CD8-positive, alpha-beta memory T cell (primary cell): ENCODE measurements around the gene CALU. TPM values are rescaled to one million over a fixed set of nuclear protein-coding genes. Genes with fewer than 3 reads are reported as not detected.

ENCODE experiments used
- CTCF ChIA-PET: fragments of 350-600 bp; sonication (Branson Sonifier 250); formaldehyde crosslinking; loops from one replicate; lab custom pipeline; 2021; ENCODE audit warnings: antibody characterized with exemption; lab: Charles Lee
- POLR2A ChIA-PET: fragments of 350-600 bp; sonication (Branson Sonifier 250); formaldehyde crosslinking; loops from one replicate; lab custom pipeline; 2021; ENCODE audit warnings: antibody characterized with exemption; lab: Charles Lee
- DNase-seq, 5 donors: peaks; one replicate each; pipeline versions ENCODE4 v3.0.0 to v3.0.0-alpha.2; 2020 to 2022; ENCODE audit warnings: mixed read lengths in 1 of 5
- H3K27ac ChIP-seq: one replicate; pipeline ENCODE4 v1.7.0; 2013; ENCODE audit warnings: low read depth, mild to moderate bottlenecking, low read length, moderate library complexity
- H3K27me3 ChIP-seq: 2 replicates; pipeline ENCODE4 v1.7.0; 2013; ENCODE audit warnings: low read length, mild to moderate bottlenecking; ENCODE audit not compliant: insufficient read depth, poor library complexity, severe bottlenecking
- H3K36me3 ChIP-seq: 2 replicates; pipeline ENCODE4 v1.7.0; 2013; ENCODE audit warnings: mild to moderate bottlenecking, low read length, moderate library complexity; ENCODE audit not compliant: insufficient read depth
- H3K4me1 ChIP-seq: 2 replicates; pipeline ENCODE4 v1.7.0; 2013; ENCODE audit warnings: mild to moderate bottlenecking, low read length, moderate library complexity; ENCODE audit not compliant: insufficient read depth
- H3K4me3 ChIP-seq: 2 replicates; pipeline ENCODE4 v1.7.0; 2013; ENCODE audit warnings: mild to moderate bottlenecking, low read length
- H3K9me3 ChIP-seq: 2 replicates; pipeline ENCODE4 v1.7.0; 2013; ENCODE audit warnings: mild to moderate bottlenecking, low read length
- H3K27ac Mint-ChIP-seq, 8 donors: one replicate each; pipeline ENCODE4 v1.8.0; 2020 to 2021; ENCODE audit warnings: mixed read lengths in 8 of 8, mild to moderate bottlenecking in 6 of 8, inconsistent platforms in 3 of 8, moderate library complexity in 3 of 8
- H3K27me3 Mint-ChIP-seq, 2 donors: one replicate each; pipeline ENCODE4 v1.8.0; 2020 to 2021; ENCODE audit warnings: mixed read lengths in 2 of 2, mild to moderate bottlenecking in 1 of 2, moderate library complexity in 1 of 2
- H3K36me3 Mint-ChIP-seq, 3 donors: one replicate each; pipeline ENCODE4 v1.8.0; 2020 to 2021; ENCODE audit warnings: mixed read lengths in 3 of 3, inconsistent platforms in 1 of 3, mild to moderate bottlenecking in 1 of 3
- H3K4me1 Mint-ChIP-seq, 3 donors: one replicate each; pipeline ENCODE4 v1.8.0; 2020 to 2021; ENCODE audit warnings: mixed read lengths in 3 of 3, inconsistent platforms in 1 of 3, mild to moderate bottlenecking in 1 of 3
- H3K4me3 Mint-ChIP-seq, 7 donors: one replicate each; pipeline ENCODE4 v1.8.0; 2020 to 2021; ENCODE audit warnings: mixed read lengths in 7 of 7, mild to moderate bottlenecking in 6 of 7, moderate library complexity in 4 of 7, inconsistent platforms in 2 of 7
- H3K9me3 Mint-ChIP-seq, 5 donors: one replicate each; pipeline ENCODE4 v1.8.0; 2020 to 2022; ENCODE audit warnings: mixed read lengths in 5 of 5, mild to moderate bottlenecking in 3 of 5, moderate library complexity in 2 of 5, inconsistent platforms in 1 of 5
- polyA plus RNA-seq: library from polyadenylated mRNA; unstranded; fragments of 300-500 nt; fragmentation: Illumina TruSeq; gene quantifications from one replicate; pipeline ENCODE4 v1.2.3, GENCODE V29; 2021
- total RNA-seq, 2 experiments: library from RNA; stranded (reverse); gene quantifications; one replicate each; pipeline ENCODE4 v1.2.3, GENCODE V29; 2021

Gene CALU
- total and polyA plus RNA-seq, 3 experiments from 2014 or later = 28.8 to 52.0 (median 51.4) TPM

- H3K9me3 Mint-ChIP-seq = peaks cover 0 to 6% (median 4%) of the 10 kb centered on the region in 5 donors
- H3K27ac Mint-ChIP-seq = no peak overlapping the region
- DNase-seq = no peak
- no peaks in the 10 kb centered on the region for H3K4me1 ChIP-seq
- no peaks in the 10 kb centered on the region for H3K27me3 ChIP-seq
- H3K4me3 Mint-ChIP-seq = no peak overlapping the region
- no peaks in the 10 kb centered on the region for H3K27me3 Mint-ChIP-seq
- H3K27ac ChIP-seq = peak overlapping the region; percentile 16
- ChIA-PET CTCF (no interaction called here), POLR2A (no interaction called here)
- H3K9me3 ChIP-seq = no peaks in the 10 kb centered on the region
- H3K4me3 ChIP-seq = no peak overlapping the region
- no peaks in the 10 kb centered on the region for H3K36me3 ChIP-seq
- H3K36me3 Mint-ChIP-seq = peaks cover 0 to 3% (median 0%) of the 10 kb centered on the region in 3 donors
- H3K4me1 Mint-ChIP-seq = peaks cover 0 to 5% (median 0%) of the 10 kb centered on the region in 3 donors
Observed at GRCh38 chr7:128783143-128783861, 44.1 kb downstream of the CALU start.

GRCh38 chr7:128785738-128786137, 46.6 kb downstream of the CALU start:
- CTCF ChIA-PET = no interaction called here
- H3K9me3 Mint-ChIP-seq = no peaks in the 10 kb centered on the region
- no peak overlapping the region for H3K27ac ChIP-seq
- H3K27me3 Mint-ChIP-seq = no peaks in the 10 kb centered on the region
- H3K4me3 Mint-ChIP-seq = no peak overlapping the region
- peaks cover 4 to 16% (median 7%) of the 10 kb centered on the region in 3 donors for H3K4me1 Mint-ChIP-seq
- H3K27ac Mint-ChIP-seq = peak overlapping the region in 2 of 8 donors; percentile 4 to 82
- POLR2A ChIA-PET = interaction anchor here (0.5 kb wide), 1 partner anchor 11 kb away, joined by 3 read pairs; no protein-coding TSS in a partner anchor
- H3K9me3 ChIP-seq = no peaks in the 10 kb centered on the region
- no peaks in the 10 kb centered on the region for H3K27me3 ChIP-seq
- H3K36me3 ChIP-seq = no peaks in the 10 kb centered on the region
- DNase-seq = no peak
- no peaks in the 10 kb centered on the region for H3K36me3 Mint-ChIP-seq
- H3K4me1 ChIP-seq = no peaks in the 10 kb centered on the region
- no peak overlapping the region for H3K4me3 ChIP-seq

- no peak overlapping the region for H3K27ac ChIP-seq
- ChIA-PET POLR2A (no interaction called here), CTCF (no interaction called here)
- H3K9me3 Mint-ChIP-seq = no peaks in the 10 kb centered on the region
- no peaks in the 10 kb centered on the region for H3K27me3 ChIP-seq
- no peak for DNase-seq
- peak overlapping the region in 6 of 7 donors; percentile 82 to 95 (median 88) for H3K4me3 Mint-ChIP-seq
- H3K4me3 ChIP-seq = no peak overlapping the region
- H3K4me1 ChIP-seq = peaks cover 4% of the 10 kb centered on the region
- H3K36me3 Mint-ChIP-seq = no peaks in the 10 kb centered on the region
- H3K9me3 ChIP-seq = no peaks in the 10 kb centered on the region
- peaks cover 4 to 25% (median 13%) of the 10 kb centered on the region in 3 donors for H3K4me1 Mint-ChIP-seq
- H3K36me3 ChIP-seq = no peaks in the 10 kb centered on the region
- peak overlapping the region in 5 of 8 donors; percentile 7 to 88 (median 38) for H3K27ac Mint-ChIP-seq
- H3K27me3 Mint-ChIP-seq = no peaks in the 10 kb centered on the region
Observed at GRCh38 chr7:128788446-128789412, 49.6 kb downstream of the CALU start.

GRCh38 chr7:128790315-128791041, 51.3 kb downstream of the CALU start:
- Histone ChIP-seq H3K36me3 (no peaks in the 10 kb centered on the region), H3K9me3 (no peaks in the 10 kb centered on the region), H3K4me3 (peak overlapping the region; percentile 56), H3K27ac (peak overlapping the region; percentile 7), H3K4me1 (peaks cover 8% of the 10 kb centered on the region), H3K27me3 (no peaks in the 10 kb centered on the region)
- Mint-ChIP-seq H3K27ac (peak overlapping the region; percentile 26 to 97 (median 90)), H3K27me3 (no peaks in the 10 kb centered on the region), H3K9me3 (no peaks in the 10 kb centered on the region), H3K4me3 (peak overlapping the region; percentile 71 to 95 (median 88)), H3K36me3 (peaks cover 0 to 2% (median 0%) of the 10 kb centered on the region in 3 donors), H3K4me1 (peaks cover 4 to 25% (median 13%) of the 10 kb centered on the region in 3 donors)
- CTCF ChIA-PET = interaction anchor here (1.1 kb wide), 1 partner anchor 93 kb away, joined by 3 read pairs; no protein-coding TSS in a partner anchor
- POLR2A ChIA-PET = interaction anchor here (0.8 to 1.3 kb wide), 5 partner anchors 40 to 70 kb away, joined by 3 to 7 read pairs (median 4); partner anchors contain the start of gene CALU
- DNase-seq = peak in 2 of 5 donors; percentile 14 to 58

- Mint-ChIP-seq H3K4me3 (peak within 1 kb of the TSS; percentile 81 to 96 (median 85)), H3K27me3 (no peaks in the 10 kb centered on the region), H3K4me1 (peaks cover 4 to 25% (median 13%) of the 10 kb centered on the region in 3 donors), H3K36me3 (peaks cover 0 to 5% (median 0%) of the 10 kb centered on the region in 3 donors), H3K27ac (peak within 1 kb of the TSS in 5 of 8 donors; percentile 7 to 89 (median 57)), H3K9me3 (no peaks in the 10 kb centered on the region)
- H3K27me3 ChIP-seq = no peaks in the 10 kb centered on the region
- CTCF ChIA-PET = interaction anchor here (1.1 kb wide), 1 partner anchor 93 kb away, joined by 3 read pairs; no protein-coding TSS in a partner anchor
- H3K4me3 ChIP-seq = peak within 1 kb of the TSS; percentile 77
- no peaks in the 10 kb centered on the region for H3K36me3 ChIP-seq
- H3K4me1 ChIP-seq = peaks cover 8% of the 10 kb centered on the region
- no peaks in the 10 kb centered on the region for H3K9me3 ChIP-seq
- DNase-seq = peak; percentile 76 to 88 (median 80)
- H3K27ac ChIP-seq = peak within 1 kb of the TSS; percentile 51
- POLR2A ChIA-PET = interaction anchor here (0.7 to 1.3 kb wide), 6 partner anchors 40 to 642 kb away, joined by 3 to 7 read pairs (median 4); partner anchors contain the start of gene CALU
Observed at GRCh38 chr7:128791121-128791971, 52.2 kb downstream of the CALU start, which contains the start of gene CCDC136. Gene CCDC136 (plus strand): TSS chr7:128791968. CDS start chr7:128792412, 444 bp downstream.

- H3K27me3 Mint-ChIP-seq = no peaks in the 10 kb centered on the region
- H3K4me3 Mint-ChIP-seq = peak overlapping the region; percentile 81 to 96 (median 85)
- no peak for DNase-seq
Observed at GRCh38 chr7:128791972-128792327, 52.8 kb downstream of the CALU start.

More at GRCh38 chr7:128791972-128792327, 52.8 kb downstream of the CALU start:
- ChIA-PET CTCF (no interaction called here), POLR2A (interaction anchor here (1.3 kb wide), 1 partner anchor 50 kb away, joined by 3 read pairs; no protein-coding TSS in a partner anchor)
- Mint-ChIP-seq H3K9me3 (no peaks in the 10 kb centered on the region), H3K36me3 (peaks cover 0 to 7% (median 0%) of the 10 kb centered on the region in 3 donors), H3K4me1 (peaks cover 4 to 25% (median 13%) of the 10 kb centered on the region in 3 donors), H3K27ac (peak overlapping the region in 1 of 8 donors; percentile 7)
- Histone ChIP-seq H3K4me1 (peaks cover 8% of the 10 kb centered on the region), H3K36me3 (no peaks in the 10 kb centered on the region), H3K4me3 (peak overlapping the region; percentile 77), H3K9me3 (no peaks in the 10 kb centered on the region), H3K27ac (peak overlapping the region; percentile 51), H3K27me3 (no peaks in the 10 kb centered on the region)
